H1 (cell line): ENCODE results near the gene RPL12. TPM values are rescaled to one million over a fixed set of nuclear protein-coding genes. Genes with fewer than 3 reads are reported as not detected.

Experiments used
- BRCA1 ChIP-seq: IDR thresholded peaks from 2 replicates; pipeline ENCODE4 v1.6.1; 2012; ENCODE audit warnings: low read depth, low read length, improper control_type of control experiment
- TCF12 ChIP-seq: IDR thresholded peaks from 2 replicates; pipeline ENCODE4 v1.6.1; 2011; ENCODE audit warnings: low read depth, mild to moderate bottlenecking, low read length
- USF2 ChIP-seq: IDR thresholded peaks from 2 replicates; pipeline ENCODE4 v1.6.1; 2011; ENCODE audit warnings: low read length, improper control_type of control experiment
- polyA plus RNA-seq, 7 experiments: library from polyadenylated mRNA; depleted of rRNA in 3 of 7; stranded (reverse) in 5 of 7; unstranded in 2 of 7; fragments of >200 nt in 5 of 7; fragments of 200-250 nt in 2 of 7; gene quantifications; 1 replicate in 5 of 7; 2 replicates in 1 of 7; 4 replicates in 1 of 7; pipeline versions ENCODE4 v1.2.1 to v1.2.3, GENCODE V29; 2011 to 2013; ENCODE audit warnings: missing spikeins in 2 of 7, mixed read lengths in 2 of 7
- total RNA-seq: library from RNA; stranded (reverse); fragmentation: NEBNext Ultra II Directional; extraction: Animal tissue kit (Norgen Biotek cat#: 25700); gene quantifications from 2 replicates; pipeline ENCODE4 v1.2.1, GENCODE V29; 2021

The RPL12 gene
- total and polyA plus RNA-seq, 2 of the 8 experiments (the other 6 are each of a cell fraction or from before 2014, with no cell fraction given), result 1,993 to 4,892 TPM

- TF ChIP-seq TCF12 (no peak), BRCA1 (no peak), USF2 (no peak)
These were observed 37.7 kb upstream of the RPL12 start (continued) for GRCh38 chr9:127488946-127489345.
